Left hindlimb (tissue), 1 donor: ENCODE measurements around the gene KCNG2.

Source experiments
- DNase-seq: peaks from one replicate; pipeline ENCODE4 v3.0.0-alpha.2; 2018

The KCNG2 gene

DNA sequence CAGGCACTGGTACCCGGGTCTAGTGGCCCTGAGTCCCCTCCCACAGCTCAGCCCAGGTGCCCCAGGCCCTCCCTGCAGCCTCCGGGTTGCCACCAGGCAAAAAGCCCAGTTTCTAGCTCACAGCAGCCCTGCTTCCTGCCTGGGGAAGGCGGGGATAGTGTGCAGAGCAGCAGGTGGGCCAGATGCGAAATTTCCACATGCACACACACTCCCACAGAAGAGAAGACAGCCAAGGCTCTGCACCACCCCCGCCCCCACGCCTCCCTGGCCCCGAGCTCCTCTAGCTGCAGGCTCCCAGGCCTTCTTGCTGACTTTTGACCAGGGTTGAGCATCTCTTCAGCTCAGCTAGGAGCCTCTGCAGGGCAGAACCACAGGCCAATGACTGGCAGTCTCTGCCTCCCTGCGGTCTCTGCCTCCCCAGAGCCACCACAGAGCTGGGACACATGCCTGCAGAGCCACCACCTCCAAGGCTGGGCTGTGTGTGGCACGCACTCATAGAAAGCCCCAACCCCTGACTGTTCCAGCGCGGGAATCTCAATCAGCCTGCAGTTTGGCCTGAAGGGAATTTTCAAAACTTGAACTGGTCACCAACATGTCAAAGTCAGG is 146.5 kb downstream of the KCNG2 start:
- no peak for DNase-seq

DNA sequence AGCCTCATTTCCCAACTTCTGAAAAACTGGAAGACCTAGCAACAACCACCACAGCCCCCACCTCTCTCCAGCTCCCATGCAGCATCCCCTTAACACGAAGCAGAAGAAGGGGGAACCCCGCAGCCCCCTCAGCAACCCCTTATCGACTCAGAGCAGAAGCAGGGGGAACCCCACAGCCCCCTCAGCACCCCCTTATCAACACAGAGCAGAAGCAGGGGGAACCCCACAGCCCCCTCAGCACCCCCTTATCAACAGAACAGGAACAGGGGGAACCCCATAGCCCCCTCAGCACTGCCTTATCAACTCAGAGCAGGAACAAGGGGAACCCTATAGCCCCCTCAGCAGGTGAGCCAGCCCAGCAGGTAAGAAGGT is 147.0 kb downstream of the KCNG2 start:
- DNase-seq: no peak

DNA sequence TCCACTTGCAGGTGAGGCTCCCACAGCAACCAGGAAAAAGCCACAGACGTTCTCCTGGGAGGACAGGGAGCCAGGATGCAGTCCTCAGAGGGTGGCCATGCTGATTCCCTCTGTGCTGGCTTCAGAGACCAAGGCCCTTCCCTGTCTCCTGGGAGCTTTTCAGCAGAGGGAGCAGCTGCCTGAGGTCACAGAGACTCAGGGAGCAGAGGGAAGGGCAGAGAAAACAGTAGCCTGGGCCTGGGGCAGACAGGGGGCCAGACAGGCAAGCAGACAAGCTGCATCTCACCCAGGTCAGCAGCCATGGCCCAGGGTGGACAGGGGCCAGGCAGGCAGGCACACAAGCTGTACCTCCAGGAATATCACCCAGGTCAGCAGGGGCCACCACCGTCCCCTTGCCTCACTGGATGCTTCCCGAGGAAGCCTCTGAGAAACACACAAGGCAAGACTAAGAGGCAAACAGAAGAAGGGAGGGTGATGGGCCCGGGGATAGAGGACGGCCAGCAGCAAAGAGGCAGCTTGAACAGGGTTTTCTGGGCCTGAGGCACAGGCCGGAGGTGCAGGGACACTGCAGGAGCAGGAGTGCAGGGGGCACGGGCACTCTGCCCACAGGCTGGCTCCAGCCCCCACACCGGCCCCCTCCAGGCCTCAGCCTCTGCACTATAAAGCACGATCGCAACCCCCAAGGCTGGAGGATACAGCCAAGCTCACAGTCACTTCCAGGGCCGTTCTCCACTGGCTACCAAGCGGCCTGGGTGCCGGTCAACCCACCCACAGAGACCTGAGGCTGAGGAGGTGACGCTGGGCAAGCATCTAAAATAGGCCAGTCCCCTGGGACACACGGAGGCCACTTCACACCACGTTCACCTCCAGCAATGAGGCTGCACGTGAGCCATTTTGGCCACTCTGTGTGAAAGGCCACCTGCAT is 147.6 kb downstream of the KCNG2 start:
- no peak for DNase-seq

DNA sequence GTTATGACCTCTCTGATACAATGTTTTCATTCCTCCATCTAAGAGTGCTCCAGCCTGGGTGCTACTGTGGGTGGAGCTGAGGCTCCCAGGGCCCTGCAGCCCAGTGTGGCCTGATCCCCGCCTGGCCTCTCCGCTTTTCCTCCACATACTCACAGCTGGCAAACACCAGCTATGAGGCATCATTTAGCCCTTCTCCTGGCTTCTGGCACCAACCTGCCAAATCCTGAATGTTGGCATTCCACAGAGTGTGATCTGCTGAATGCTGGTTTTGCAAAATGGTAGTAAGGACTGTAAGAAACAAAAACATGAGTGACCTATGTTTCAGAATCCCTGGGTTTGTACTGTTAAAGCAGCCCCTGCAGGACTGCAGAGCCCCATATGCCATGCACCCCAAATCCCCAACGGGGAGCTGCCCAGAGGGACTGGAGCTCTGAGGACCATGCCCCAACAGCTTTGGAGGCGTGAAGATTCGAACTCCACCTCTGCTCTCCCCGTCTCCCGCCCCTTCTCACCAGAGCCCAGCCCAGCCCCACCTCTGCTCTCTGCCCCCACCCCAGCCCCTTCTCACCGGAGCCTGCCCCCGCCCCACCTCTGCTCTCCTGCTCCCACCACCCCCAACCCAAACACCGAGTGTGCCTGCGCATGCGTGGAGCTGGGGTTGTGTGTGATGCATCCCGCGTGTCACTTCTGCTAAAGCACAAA is 149.5 kb downstream of the KCNG2 start:
- DNase-seq: no peak

DNA sequence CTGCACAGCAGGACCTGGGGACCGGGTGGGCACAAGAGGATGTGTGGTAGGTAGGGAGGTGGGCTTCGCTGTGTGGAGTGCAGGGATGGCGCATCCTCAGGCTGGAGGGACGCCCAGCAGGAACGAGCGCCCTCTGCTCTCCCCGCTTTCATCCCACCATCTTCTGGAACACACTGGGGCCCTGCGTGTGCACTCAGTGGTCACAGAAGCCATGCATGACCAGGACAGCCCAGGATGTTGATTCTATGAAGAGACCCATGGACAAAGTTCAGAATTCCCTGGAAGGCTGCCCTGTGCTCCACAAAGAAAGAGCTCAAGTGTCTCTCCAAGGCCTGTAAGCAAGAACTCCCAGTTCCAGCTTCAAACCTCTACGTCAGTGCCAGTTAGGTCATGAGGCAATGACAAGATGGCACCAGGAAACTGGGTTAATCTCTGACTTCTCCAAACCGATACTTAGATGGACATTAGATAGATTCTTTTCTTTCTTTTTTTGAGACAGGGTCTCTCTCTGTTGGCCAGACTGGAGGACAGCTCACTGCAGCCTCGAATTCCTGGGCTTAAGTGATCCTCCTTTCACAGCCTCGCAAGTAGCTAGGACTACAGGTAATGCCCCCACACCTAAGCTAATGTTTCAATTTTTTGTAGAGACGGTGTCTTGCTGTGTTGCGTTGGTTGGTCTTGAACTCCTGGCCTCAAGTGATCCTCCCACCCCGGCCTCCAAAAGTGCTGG is 150.3 kb downstream of the KCNG2 start:
- DNase-seq: no peak

DNA sequence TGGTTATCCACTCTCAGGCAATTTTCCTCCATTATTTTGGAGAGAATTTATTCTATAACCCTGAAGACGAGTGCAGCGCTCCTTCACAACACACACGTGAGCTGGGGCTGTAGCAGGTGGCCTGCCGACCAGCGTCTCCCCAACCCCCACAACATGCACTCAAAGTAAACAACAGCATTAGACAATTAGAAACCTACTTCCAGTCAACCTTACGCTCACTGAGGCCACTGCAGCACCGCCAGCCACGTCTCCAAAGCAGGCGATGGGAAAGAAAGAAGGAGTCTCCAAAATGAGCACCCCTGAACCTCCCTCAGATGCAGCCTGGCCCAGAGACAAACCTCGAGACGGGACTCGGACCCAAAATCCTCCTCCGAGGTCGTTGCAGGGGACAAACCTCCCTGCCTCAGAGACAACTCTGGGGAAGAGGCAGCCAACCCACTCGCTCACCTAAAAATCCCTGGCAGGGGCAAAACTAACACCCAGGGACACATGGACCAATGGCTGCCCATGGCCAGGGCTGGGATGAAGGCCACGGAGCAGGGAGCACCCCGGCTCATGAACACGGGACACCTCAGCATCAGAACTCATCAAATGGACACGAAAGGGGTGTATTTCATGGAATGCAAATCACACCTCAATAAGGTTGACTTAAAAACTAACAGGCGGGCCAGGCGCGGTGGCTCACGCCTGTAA is 151.1 kb downstream of the KCNG2 start:
- no peak for DNase-seq
